Lower leg skin (tissue), 4 donors: ENCODE measurements around the gene FGF10. TPM values are rescaled to one million over a fixed set of nuclear protein-coding genes. Genes with fewer than 3 reads are reported as not detected.

Experiments used
- DNase-seq, 2 donors: peaks; one replicate each; pipeline ENCODE4 v3.0.0-alpha.2; 2019; ENCODE audit warnings: low spot score in 2 of 2
- H3K4me3 ChIP-seq: fragments of 200-600 bp; sonication (generic); 2 replicates; pipeline ENCODE4 v1.5.1; 2017; ENCODE audit warnings: mild to moderate bottlenecking, low read depth; ENCODE audit not compliant: poor library complexity, severe bottlenecking
- POLR2A ChIP-seq, 2 donors: fragments of 450-650 bp; IDR thresholded peaks; one replicate each; pipeline ENCODE4 v1.6.1; 2016 to 2017; ENCODE audit warnings: antibody characterized with exemption in 2 of 2, mild to moderate bottlenecking in 1 of 2, moderate library complexity in 1 of 2
- WGBS, 2 donors: methylation state at CpG; one replicate each; pipeline ENCODE4 v1.1.5; 2018; 5-methylcytosine and 5-hydroxymethylcytosine counted together
- intact Hi-C: fragments of 100-400 bp; cut with DNase I; formaldehyde crosslinking; loops from one replicate; pipeline ENCODE4 v1.15.0; 2023; ENCODE audit warnings: low total_unique reads
- total RNA-seq, 4 donors: library from RNA; depleted of rRNA; stranded (reverse); fragments of >200 nt; gene quantifications; one replicate each; pipeline ENCODE4 v1.1.0, GENCODE V29; 2016
- TF ChIP-seq, protein P1 (sequence below), 3 donors: fragments of 450-650 bp; IDR thresholded peaks; one replicate each; pipeline ENCODE4 v1.5.1; 2016; ENCODE audit warnings: antibody characterized with exemption in 3 of 3, mild to moderate bottlenecking in 3 of 3, moderate library complexity in 2 of 3

FGF10 gene
- total RNA-seq, 4 donors from 2014 or later = 0.17 to 3.8 (median 1.7) TPM

DNA sequence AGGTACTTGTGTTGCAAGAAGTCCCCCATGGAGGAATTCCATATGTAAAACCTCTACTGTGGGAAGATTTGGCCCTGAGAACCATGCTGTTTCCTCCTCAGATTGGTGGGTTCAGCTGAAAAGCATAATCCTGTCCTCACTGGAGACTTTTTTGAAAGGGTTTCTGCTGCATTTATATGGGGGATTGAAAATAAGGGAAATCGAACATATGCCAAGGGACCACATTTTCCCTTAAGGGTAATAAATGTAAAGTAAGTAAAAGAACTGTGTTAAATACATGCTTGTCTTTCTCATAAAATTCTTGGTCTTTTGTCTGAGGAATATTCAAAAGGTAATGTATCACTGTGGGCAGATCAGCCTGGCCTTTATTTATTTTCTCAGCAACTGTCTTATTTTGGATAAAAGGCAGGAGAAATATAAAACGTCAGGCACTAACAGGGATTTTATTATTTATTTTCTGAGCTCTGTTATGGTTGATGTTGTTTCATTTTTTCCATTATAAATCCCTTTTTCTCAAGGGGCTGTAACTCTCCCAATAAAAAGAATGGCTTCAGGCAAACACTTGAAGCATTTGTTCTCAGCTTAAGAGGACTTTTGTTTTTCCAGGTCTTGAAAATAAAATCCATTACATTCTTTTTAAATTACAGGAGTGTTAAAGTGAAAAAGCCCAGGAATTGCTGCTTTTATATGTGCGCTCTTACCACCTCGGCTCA, 131.4 kb downstream of the FGF10 start:
- intact Hi-C loops = no loop called here
- no peak for TF ChIP-seq POLR2A (IDR thresholded peaks at IDR 0.05)
- TF ChIP-seq, protein P1, sequence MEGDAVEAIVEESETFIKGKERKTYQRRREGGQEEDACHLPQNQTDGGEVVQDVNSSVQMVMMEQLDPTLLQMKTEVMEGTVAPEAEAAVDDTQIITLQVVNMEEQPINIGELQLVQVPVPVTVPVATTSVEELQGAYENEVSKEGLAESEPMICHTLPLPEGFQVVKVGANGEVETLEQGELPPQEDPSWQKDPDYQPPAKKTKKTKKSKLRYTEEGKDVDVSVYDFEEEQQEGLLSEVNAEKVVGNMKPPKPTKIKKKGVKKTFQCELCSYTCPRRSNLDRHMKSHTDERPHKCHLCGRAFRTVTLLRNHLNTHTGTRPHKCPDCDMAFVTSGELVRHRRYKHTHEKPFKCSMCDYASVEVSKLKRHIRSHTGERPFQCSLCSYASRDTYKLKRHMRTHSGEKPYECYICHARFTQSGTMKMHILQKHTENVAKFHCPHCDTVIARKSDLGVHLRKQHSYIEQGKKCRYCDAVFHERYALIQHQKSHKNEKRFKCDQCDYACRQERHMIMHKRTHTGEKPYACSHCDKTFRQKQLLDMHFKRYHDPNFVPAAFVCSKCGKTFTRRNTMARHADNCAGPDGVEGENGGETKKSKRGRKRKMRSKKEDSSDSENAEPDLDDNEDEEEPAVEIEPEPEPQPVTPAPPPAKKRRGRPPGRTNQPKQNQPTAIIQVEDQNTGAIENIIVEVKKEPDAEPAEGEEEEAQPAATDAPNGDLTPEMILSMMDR (IDR thresholded peaks at IDR 0.05) = no peak
- 59 to 60% methylated on average over 4 of the region's 4 CpGs for WGBS, 2 donors
- no peak for DNase-seq
- no peak overlapping the region for H3K4me3 ChIP-seq

DNA sequence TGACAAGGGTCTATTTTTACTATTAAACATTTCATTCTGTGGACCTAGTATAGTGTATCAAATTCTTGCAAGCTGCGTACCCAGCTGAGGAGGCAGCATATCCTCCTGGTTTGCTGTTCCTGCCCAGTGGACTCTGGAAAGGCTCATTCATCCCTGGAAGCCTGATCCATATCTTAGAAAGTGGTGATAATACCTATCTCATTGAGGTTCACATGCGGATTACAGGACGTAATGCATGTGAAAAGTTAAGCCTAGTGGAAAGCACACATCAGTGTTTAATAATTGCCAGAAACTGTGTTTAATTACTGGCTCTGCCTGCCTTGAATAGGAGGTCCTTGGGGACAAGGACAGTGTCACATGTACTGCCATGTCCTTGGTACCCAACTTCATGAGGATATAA, 132.0 kb downstream of the FGF10 start:
- intact Hi-C loops = no loop called here
- no peak overlapping the region for H3K4me3 ChIP-seq
- DNase-seq = no peak
- no peak for TF ChIP-seq POLR2A (IDR thresholded peaks at IDR 0.05)
- TF ChIP-seq, protein P1 (IDR thresholded peaks at IDR 0.05) = no peak
- WGBS, 2 donors = 81 to 90% methylated on average over 3 of the region's 3 CpGs
